Panc1 (cell line): ENCODE measurements around the gene KCNK6. TPM values are rescaled to one million over a fixed set of nuclear protein-coding genes. Genes with fewer than 3 reads are reported as not detected.

ENCODE experiments used
- ATAC-seq: fragments of 200-7000 bp; cut with Tn5 transposase; 2 replicates; pipeline ENCODE4 v1.9.1; 2020; ENCODE audit warnings: mild to moderate bottlenecking, moderate library complexity
- BruUV-seq: library from RNA; stranded (reverse); fragments of 400-500 nt; replicated peaks from 2 replicates; lab custom pipeline; 2021; lab: Mats Ljungman, UMichigan
- CTCF ChIA-PET: fragments of 300-600 bp; sonication (Branson Sonifier 250); formaldehyde crosslinking; loops from one replicate; lab custom pipeline; 2022; ENCODE audit warnings: antibody characterized with exemption; lab: Charles Lee
- POLR2A ChIA-PET: fragments of 300-600 bp; sonication (Branson Sonifier 250); formaldehyde crosslinking; loops from one replicate; lab custom pipeline; 2022; ENCODE audit warnings: antibody characterized with exemption; lab: Charles Lee
- DNase-seq: peaks from one replicate; pipeline ENCODE4 v3.0.0-alpha.2; 2010; ENCODE audit warnings: low read depth, low spot score
- H3K27ac ChIP-seq: 2 replicates; pipeline ENCODE4 v1.5.1; 2011; ENCODE audit warnings: mild to moderate bottlenecking, low read length, inconsistent platforms
- H3K27me3 ChIP-seq: fragments of 200-500 bp; sonication (Bioruptor generic); 2 replicates; pipeline ENCODE4 v1.6.0; 2014; ENCODE audit warnings: low read length, inconsistent platforms; ENCODE audit not compliant: control insufficient read depth, insufficient read depth
- H3K36me3 ChIP-seq: fragments of 200-500 bp; sonication (Bioruptor generic); 2 replicates; pipeline ENCODE4 v1.5.1; 2014; ENCODE audit warnings: inconsistent platforms, mild to moderate bottlenecking, low read length, moderate library complexity; ENCODE audit not compliant: control insufficient read depth, insufficient read depth
- H3K4me1 ChIP-seq: 2 replicates; pipeline ENCODE4 v1.5.1; 2011; ENCODE audit warnings: inconsistent platforms, mild to moderate bottlenecking, low read length, moderate library complexity; ENCODE audit not compliant: control insufficient read depth, insufficient read depth
- H3K4me3 ChIP-seq, 2 experiments: 2 replicates each; pipeline ENCODE4 v1.5.1; 2011 to 2012; ENCODE audit warnings: low read depth in 2 of 2, low read length in 2 of 2, mild to moderate bottlenecking in 2 of 2, inconsistent platforms in 1 of 2, moderate library complexity in 1 of 2
- H3K9me3 ChIP-seq: fragments of 200-500 bp; sonication (Bioruptor generic); 2 replicates; pipeline ENCODE4 v1.5.1; 2014; ENCODE audit warnings: low read depth, mild to moderate bottlenecking, inconsistent platforms, low read length, moderate library complexity; ENCODE audit not compliant: control insufficient read depth, insufficient read depth
- POLR2AphosphoS5 ChIP-seq: IDR thresholded peaks from 2 replicates; pipeline ENCODE4 v1.6.1; 2012; ENCODE audit warnings: mild to moderate bottlenecking, low read depth, low read length, moderate library complexity
- SIN3A ChIP-seq: IDR thresholded peaks from 2 replicates; pipeline ENCODE4 v1.6.1; 2012; ENCODE audit warnings: low read depth, mild to moderate bottlenecking, low read length, moderate library complexity, borderline replicate concordance; ENCODE audit not compliant: insufficient read depth
- TCF7L2 ChIP-seq: IDR thresholded peaks from 2 replicates; pipeline ENCODE4 v1.6.1; 2011; ENCODE audit warnings: mild to moderate bottlenecking, low read depth, low read length, inconsistent platforms
- in situ Hi-C: cut with HindIII; loops from 2 replicates; pipeline ENCODE4 v1.10.0; 2016; ENCODE audit warnings: low sequenced_read_pairs, low pct_unique_long_range_greater_than_20kb
- intact Hi-C: fragments of 100-400 bp; cut with micrococcal nuclease; formaldehyde crosslinking; loops from one replicate; pipeline ENCODE4 v1.10.0; 2022; ENCODE audit not compliant: unreplicated experiment
- total RNA-seq: library from RNA; stranded (reverse); gene quantifications from one replicate; pipeline ENCODE4 v1.2.1, GENCODE V29; 2021; ENCODE audit not compliant: unreplicated experiment
- TF ChIP-seq, protein P1 (sequence below), 2 experiments: IDR thresholded peaks; 2 replicates each; pipeline ENCODE4 v1.6.1; 2011 to 2012; ENCODE audit warnings: low read depth in 2 of 2, control low read depth in 1 of 2, low read length in 1 of 2, mild to moderate bottlenecking in 1 of 2, moderate library complexity in 1 of 2; ENCODE audit not compliant: insufficient read depth in 1 of 2
- TF ChIP-seq, protein P2 (sequence below): fragments of 450-650 bp; IDR thresholded peaks from 2 replicates; pipeline ENCODE4 v1.5.1; 2017; ENCODE audit warnings: mild to moderate bottlenecking

KCNK6 gene
- total RNA-seq, 1 experiment from 2014 or later = 17.2 TPM

DNA sequence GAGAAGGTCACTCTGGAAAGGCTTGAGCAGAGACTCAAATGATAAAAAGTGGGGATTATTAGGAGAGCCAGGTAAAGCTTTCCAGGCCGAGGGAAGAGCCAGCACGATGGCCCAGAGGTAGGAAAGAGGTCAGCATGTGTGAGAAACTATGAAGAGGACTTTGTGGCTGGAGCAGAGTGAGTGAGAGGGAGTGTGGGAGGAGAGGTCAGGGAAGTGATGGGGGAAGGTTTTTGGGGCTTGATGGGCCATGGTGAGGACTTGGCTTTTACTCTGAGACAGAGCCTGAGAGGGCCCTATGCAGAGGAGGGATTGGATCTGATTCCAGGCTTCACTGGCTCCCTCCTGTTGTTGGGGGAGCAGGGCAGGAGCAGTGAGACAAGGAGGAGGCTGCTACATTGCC, 21.3 kb downstream of the KCNK6 start:
- no peaks in the 10 kb centered on the region for H3K9me3 ChIP-seq
- no peak for ATAC-seq
- CTCF ChIA-PET = interaction anchor here (0.7 kb wide), 1 partner anchor 23 kb away, joined by 4 read pairs; no protein-coding TSS in a partner anchor
- POLR2A ChIA-PET = no interaction called here
- TF ChIP-seq TCF7L2 (no peak), POLR2AphosphoS5 (no peak), SIN3A (no peak)
- TF ChIP-seq, protein P1, sequence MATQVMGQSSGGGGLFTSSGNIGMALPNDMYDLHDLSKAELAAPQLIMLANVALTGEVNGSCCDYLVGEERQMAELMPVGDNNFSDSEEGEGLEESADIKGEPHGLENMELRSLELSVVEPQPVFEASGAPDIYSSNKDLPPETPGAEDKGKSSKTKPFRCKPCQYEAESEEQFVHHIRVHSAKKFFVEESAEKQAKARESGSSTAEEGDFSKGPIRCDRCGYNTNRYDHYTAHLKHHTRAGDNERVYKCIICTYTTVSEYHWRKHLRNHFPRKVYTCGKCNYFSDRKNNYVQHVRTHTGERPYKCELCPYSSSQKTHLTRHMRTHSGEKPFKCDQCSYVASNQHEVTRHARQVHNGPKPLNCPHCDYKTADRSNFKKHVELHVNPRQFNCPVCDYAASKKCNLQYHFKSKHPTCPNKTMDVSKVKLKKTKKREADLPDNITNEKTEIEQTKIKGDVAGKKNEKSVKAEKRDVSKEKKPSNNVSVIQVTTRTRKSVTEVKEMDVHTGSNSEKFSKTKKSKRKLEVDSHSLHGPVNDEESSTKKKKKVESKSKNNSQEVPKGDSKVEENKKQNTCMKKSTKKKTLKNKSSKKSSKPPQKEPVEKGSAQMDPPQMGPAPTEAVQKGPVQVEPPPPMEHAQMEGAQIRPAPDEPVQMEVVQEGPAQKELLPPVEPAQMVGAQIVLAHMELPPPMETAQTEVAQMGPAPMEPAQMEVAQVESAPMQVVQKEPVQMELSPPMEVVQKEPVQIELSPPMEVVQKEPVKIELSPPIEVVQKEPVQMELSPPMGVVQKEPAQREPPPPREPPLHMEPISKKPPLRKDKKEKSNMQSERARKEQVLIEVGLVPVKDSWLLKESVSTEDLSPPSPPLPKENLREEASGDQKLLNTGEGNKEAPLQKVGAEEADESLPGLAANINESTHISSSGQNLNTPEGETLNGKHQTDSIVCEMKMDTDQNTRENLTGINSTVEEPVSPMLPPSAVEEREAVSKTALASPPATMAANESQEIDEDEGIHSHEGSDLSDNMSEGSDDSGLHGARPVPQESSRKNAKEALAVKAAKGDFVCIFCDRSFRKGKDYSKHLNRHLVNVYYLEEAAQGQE (IDR thresholded peaks at IDR 0.05; ENCODE audit: insufficient read depth in 1 of 2, low read depth in 2 of 2, low read length in 1 of 2) = no peak
- TF ChIP-seq, protein P2, sequence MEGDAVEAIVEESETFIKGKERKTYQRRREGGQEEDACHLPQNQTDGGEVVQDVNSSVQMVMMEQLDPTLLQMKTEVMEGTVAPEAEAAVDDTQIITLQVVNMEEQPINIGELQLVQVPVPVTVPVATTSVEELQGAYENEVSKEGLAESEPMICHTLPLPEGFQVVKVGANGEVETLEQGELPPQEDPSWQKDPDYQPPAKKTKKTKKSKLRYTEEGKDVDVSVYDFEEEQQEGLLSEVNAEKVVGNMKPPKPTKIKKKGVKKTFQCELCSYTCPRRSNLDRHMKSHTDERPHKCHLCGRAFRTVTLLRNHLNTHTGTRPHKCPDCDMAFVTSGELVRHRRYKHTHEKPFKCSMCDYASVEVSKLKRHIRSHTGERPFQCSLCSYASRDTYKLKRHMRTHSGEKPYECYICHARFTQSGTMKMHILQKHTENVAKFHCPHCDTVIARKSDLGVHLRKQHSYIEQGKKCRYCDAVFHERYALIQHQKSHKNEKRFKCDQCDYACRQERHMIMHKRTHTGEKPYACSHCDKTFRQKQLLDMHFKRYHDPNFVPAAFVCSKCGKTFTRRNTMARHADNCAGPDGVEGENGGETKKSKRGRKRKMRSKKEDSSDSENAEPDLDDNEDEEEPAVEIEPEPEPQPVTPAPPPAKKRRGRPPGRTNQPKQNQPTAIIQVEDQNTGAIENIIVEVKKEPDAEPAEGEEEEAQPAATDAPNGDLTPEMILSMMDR = no peak
- no peaks in the 10 kb centered on the region for H3K27me3 ChIP-seq
- H3K36me3 ChIP-seq = no peaks in the 10 kb centered on the region
- no peaks in the 10 kb centered on the region for H3K4me1 ChIP-seq
- BruUV-seq = no TSS peak
- no peak overlapping the region for H3K4me3 ChIP-seq
- H3K27ac ChIP-seq = no peak overlapping the region
- in situ Hi-C loops = no loop called here
- DNase-seq = no peak
- intact Hi-C loops = no loop called here

DNA sequence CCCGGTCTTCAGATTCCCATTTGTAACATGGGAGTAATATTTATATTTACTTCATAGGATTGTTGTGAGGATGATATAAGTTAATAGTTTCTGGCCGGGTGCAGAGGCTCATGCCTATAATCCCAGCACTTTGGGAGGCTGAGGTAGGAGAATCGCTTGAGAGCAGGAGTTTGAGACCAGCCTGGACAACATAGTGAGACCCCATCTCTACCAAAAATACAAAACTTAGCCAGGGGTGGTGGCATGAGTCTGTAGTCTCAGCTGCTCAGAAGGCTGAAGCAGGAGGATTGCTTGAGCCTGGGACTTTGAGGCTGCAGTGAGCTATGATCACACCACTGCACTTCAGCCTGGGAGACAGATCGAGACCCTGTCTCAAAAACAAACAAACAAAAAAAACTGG, 27.2 kb downstream of the KCNK6 start:
- no peak overlapping the region for H3K27ac ChIP-seq
- no peak for TF ChIP-seq TCF7L2
- no peak for TF ChIP-seq POLR2AphosphoS5
- TF ChIP-seq, protein P2 = no peak
- TF ChIP-seq, protein P1 (IDR thresholded peaks at IDR 0.05; ENCODE audit: insufficient read depth in 1 of 2, low read depth in 2 of 2, low read length in 1 of 2) = no peak
- TF ChIP-seq SIN3A = no peak
- CTCF ChIA-PET = interaction anchor here (0.6 kb wide), 1 partner anchor 9 kb away, joined by 3 read pairs; no protein-coding TSS in a partner anchor
- in situ Hi-C loops = no loop called here
- H3K36me3 ChIP-seq = no peaks in the 10 kb centered on the region
- intact Hi-C loops = no loop called here
- no peaks in the 10 kb centered on the region for H3K4me1 ChIP-seq
- no peak overlapping the region for H3K4me3 ChIP-seq
- BruUV-seq = no TSS peak
- H3K27me3 ChIP-seq = no peaks in the 10 kb centered on the region
- H3K9me3 ChIP-seq = no peaks in the 10 kb centered on the region
- no peak for DNase-seq
- no peak for ATAC-seq
- POLR2A ChIA-PET = no interaction called here
